Testis (tissue), 2 donors: ENCODE measurements around the gene CD48.

ENCODE experiments used
- CTCF ChIP-seq, 3 experiments: fragments of 450-650 bp in 2 of 3; fragments of 200-600 bp in 1 of 3; sonication (generic) in 1 of 3; IDR thresholded peaks; one replicate each; pipeline ENCODE4 v1.5.1; 2016 to 2019; ENCODE audit warnings: antibody characterized with exemption in 3 of 3, mild to moderate bottlenecking in 2 of 3, moderate library complexity in 1 of 3
- POLR2A ChIP-seq: fragments of 450-650 bp; IDR thresholded peaks from one replicate; pipeline ENCODE4 v1.6.1; 2017; ENCODE audit warnings: antibody characterized with exemption, mild to moderate bottlenecking, moderate library complexity

- TF ChIP-seq CTCF (IDR thresholded peaks at IDR 0.05) (no peak), POLR2A (no peak)
These were observed 52.8 kb downstream of the CD48 start for GRCh38 chr1:160658814-160659193.
